Activated CD8-positive, alpha-beta memory T cell treated with anti-CD3 and anti-CD28 coated beads for 1 hour (primary cell): ENCODE results near the gene GAA.

Experiments used
- DNase-seq, 2 donors: peaks; one replicate each; pipeline ENCODE4 v3.0.0-alpha.2; 2020; ENCODE audit warnings: low read depth in 1 of 2; ENCODE audit errors: extremely low read depth in 1 of 2

GAA gene

GRCh38 chr17:80116921-80117380, 15.6 kb downstream of the GAA start:
- no peak for DNase-seq

GRCh38 chr17:80117491-80118401, 16.4 kb downstream of the GAA start:
- DNase-seq, result no peak

DNA sequence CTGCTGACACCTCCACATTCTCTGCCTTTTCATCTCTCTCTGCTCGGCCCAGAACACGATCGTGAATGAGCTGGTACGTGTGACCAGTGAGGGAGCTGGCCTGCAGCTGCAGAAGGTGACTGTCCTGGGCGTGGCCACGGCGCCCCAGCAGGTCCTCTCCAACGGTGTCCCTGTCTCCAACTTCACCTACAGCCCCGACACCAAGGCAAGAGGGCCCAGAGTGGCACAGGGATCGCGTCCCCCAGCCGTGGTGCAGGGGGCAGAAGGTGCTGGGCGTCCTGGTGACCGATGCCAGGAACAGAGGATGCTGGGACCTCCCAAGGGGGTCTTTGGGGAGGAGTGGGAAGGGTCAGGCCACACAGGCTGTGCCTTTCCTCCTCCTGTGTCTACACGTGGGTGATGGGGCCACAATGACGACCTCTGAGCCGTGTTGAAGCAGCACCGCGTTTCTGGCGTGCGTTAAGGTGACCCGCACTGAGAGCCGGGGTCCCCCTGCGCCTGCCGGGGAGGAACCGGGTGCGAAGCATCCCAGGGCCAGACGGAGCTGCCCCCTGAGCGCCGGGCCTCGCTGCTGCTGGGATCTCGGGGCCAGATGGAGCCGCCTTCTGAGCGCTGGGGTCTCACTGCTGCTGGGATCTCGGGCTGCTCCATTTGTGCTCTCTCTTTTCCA, 17.4 kb downstream of the GAA start:
- no peak for DNase-seq

DNA sequence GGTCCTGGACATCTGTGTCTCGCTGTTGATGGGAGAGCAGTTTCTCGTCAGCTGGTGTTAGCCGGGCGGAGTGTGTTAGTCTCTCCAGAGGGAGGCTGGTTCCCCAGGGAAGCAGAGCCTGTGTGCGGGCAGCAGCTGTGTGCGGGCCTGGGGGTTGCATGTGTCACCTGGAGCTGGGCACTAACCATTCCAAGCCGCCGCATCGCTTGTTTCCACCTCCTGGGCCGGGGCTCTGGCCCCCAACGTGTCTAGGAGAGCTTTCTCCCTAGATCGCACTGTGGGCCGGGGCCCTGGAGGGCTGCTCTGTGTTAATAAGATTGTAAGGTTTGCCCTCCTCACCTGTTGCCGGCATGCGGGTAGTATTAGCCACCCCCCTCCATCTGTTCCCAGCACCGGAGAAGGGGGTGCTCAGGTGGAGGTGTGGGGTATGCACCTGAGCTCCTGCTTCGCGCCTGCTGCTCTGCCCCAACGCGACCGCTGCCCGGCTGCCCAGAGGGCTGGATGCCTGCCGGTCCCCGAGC, 17.9 kb downstream of the GAA start:
- no peak for DNase-seq

DNA sequence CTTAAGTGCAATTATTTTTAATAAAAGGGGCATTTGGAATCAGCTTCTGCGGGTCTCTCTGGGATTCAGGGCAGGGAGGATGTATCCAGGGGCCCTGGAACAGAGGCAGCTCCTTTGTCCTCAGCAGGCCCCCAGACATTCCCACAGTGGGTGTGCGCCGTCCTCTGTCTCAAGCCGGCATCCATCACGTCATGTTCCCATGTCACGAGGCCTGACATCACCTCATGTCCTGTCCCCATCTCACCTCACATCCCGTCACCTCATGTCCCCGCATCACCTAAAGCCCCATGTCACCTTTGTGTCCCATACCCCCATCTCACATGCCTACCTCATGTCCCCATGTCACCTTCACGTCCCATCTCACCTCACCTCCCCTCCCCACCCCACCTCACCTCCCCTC, 18.5 kb downstream of the GAA start:
- no peak for DNase-seq

- no peak for DNase-seq
Measured at GRCh38 chr17:80122026-80122575, 20.7 kb downstream of the GAA start.

DNA sequence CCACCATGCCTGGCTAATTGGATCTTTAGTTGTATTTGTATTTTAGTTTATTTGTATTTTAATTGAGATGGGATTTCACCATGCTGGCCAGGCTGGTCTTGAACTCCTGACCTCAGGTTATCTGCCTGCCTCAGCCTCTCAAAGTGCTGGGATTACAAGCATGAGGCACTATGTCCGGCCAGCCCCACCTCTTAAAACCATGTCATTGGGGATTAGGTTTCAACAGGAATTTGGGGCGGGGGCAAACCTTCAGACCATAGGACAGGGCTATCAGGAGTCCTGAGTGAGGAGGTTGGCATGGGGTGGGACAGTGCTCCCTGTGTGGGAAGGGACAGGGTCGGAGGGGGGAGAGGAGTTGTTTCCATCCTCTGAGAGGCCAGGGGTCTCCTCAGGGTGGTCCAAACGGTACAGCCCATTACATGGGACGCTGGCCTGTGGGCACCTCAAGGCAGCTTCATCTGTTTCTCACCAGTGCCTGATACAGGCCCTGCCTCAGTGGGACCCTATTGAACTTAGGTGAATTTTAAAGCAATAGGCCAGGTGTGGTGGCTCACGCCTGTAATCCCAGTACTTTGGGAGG, 21.6 kb downstream of the GAA start:
- no peak for DNase-seq

- no peak for DNase-seq
Measured at GRCh38 chr17:80123791-80124190, 22.4 kb downstream of the GAA start.

DNA sequence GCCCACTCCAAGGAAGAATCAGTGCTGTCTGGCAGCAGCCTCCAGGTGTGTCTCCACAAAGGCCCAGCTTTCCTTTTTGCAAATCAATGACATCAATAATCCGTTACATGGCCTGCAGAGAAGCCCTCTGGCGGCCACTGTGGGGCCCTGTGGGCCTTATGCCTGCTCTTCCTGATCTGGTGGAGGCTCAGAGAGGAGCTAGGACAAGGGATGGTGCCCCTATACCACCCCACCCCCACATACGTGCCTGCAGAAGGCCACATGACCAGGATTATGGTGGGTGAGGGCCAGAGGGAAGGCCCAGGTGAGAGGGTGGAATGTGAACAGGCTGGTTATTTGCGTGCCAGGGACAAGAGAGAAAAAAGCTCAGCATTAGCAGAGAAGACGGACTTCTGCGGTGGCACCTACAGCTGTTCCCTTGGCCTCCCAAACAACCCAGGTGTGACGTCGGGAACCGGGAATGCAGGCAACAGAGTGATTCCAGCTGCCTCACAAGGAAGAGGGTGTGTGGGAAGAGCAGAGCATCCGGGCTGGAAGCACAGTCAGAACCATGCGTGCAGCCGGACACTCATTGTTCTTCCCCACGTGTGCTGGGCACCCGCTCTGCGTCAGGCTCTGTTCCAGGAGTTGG, 23.1 kb downstream of the GAA start:
- DNase-seq, result no peak

DNA sequence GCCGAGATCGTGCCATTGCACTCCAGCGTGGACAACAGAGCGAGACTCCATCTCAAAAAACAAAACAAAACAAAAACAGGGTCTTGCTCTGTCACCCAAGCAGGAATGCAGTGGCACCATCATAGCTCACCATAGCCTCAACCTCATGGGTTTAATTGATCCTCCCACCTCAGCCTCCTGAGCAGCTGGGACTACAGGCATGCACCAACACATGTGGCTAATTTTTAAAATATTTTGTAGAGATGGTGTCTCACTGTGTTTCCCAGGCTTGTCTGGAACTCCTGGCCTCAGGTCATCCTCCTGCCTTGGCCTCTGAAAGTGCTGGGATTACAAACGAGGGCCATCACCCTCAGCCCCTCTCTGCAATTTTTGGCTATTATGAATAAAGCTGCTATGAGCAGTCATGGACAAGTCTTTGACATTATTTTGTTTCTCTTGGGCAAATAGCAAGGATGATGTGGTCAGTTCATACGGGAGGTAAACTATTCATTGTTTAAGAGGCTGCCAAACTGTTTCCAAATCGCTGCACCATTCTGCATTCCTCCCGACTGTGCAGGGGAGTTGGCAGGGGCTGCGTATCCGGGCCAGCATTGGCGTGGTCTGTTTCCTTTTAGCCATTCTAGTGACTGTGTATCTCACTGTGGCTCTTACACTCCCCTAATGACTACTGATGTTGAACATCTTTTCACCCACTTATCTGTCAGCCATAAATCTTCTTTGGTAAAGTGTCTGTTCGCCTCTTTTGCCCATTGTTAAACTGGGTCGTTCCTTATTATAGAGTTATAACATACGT, 24.5 kb downstream of the GAA start:
- no peak for DNase-seq

- DNase-seq, result no peak
Measured at GRCh38 chr17:80126449-80126715, 25.0 kb downstream of the GAA start.

- DNase-seq, result no peak
Measured at GRCh38 chr17:80129006-80129565, 27.7 kb downstream of the GAA start.

DNA sequence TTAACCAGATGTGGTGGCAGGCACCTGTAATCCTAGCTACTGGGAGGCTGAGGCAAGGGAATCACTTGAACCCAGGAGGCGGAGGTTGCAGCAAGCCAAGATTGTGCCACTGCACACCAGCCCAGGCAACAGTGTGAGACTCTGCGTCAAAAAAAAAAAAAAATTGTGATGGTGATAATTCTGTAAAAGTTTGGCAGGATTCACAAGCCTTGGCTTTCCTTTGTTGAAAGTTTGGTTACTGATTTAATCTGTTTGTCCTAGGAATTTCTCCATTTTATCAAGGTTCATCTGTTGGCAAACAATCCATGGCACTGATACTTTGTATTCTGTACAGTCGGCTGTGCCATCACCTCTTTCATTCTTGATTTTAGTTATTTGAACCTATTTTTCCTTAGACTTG, 29.6 kb downstream of the GAA start:
- DNase-seq, result no peak

DNA sequence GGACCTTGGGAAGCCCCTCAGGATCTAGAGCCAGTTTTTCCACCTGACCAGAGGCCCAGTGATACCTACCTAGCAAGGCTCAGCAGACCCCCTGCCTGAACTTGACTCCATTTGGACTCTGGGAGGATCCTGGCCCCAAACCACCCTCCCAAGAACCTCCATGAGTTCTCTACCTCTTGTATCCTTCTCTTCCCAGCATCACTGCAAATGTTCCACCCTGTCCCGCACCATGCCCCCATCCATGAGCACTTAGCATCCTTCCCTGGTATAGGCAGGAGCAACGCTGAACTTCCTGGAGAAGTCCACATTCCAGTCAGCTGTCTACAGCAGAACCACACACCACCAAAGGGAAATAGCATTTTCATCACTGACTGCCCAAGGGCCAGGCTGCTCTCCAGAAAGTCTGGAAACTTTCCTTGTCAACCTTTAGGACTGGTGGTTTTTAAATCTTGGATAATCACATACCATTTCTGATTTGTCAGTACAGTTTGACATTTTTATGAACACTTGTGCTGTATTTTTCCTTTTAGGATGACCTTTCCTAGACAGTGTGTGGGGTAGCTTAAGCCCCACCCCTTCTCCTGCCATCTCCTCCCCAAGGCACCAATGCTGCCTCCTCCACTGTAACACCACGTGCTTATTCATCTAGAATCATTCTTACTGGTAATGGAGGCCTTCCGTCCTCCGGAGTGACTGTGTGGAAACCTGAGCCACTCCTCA, 31.7 kb downstream of the GAA start:
- no peak for DNase-seq

DNA sequence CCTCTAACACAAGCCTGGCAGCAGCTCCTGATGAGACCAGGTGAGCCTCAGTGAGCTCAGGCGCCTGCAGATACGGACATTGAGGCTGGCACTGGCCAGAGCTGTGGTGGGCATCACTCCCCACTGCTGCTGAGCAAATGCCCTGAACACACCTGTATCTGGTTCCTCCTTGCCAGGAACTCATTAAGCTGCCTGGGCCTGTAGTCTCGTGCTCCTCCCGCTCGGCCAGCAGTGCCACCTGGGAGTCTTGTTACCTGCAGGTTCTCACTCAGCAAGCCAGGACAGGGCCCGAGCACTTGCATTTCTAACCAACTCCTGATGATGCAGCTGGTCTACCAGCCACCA, 32.2 kb downstream of the GAA start:
- no peak for DNase-seq

DNA sequence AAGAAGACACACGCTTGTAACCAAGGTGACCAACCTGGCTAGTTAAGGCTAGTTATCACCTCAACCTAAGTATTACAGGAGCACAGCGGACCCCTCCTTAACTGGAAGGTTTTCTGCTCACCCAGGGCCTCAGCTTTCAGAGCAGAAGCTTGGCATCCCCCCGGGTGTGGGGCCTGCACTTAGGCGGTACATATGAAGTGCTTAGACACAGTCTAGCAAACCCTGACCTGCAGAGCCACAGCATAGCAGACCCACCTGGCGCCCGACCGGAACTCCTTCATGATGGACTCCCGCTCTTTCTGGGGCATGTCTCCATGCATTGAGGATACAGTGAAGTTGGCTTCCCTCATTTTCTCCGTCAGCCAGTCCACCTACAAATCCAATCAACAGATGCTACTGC, 35.8 kb downstream of the GAA start:
- DNase-seq, result no peak

GRCh38 chr17:80138856-80139426, 37.6 kb downstream of the GAA start:
- no peak for DNase-seq

DNA sequence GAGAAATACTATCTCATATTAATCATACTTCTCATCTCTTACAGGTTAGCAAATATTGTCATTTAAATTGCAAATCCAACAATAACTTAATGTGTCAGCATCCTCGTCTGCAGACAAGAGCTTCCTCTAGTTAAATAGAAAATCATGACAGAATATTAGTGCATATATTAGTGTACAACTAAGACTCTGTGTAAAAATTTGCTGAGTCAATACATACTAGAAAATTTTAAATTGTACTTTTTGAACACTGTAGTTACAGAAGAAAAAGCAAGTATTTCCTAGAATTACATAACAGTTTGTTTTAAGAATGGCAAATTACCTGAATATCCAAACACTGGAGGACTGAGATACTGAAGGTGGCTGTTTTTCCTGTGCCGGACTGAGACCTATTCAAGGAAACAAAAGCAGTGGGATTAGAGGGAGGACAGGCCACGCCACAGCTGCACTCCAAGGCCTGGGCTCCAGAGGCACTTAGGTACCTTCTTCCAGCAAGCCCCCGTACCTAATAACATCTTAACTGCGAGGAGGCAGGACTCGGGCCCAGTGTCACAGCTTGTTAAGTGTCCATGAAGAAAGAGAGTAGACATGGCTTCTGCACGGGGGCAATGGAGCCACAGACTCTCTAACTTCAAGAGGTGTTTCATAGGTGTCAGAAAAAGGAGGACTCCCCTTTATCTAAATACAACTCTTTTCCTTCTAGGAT, 40.2 kb downstream of the GAA start:
- no peak for DNase-seq

DNA sequence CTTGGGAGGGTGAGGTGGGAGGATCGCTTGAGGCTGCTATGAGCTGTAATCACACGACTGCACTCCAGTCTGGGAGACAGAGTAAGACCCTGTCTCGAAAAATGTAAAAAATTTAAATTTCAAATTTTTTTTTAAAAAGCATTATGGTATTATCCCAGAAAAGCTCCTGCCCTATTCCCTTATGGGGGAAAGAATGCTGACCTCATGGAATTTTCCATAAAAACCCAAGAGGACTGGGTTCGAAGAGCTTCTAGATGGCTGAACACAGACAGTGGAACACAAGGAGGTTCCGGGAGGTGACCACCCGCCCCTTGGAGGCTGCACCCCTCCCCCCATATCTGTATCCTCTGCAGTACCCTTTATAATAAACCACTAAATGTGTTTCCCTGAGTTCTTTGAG, 41.5 kb downstream of the GAA start:
- no peak for DNase-seq
